ENCODE measurements around the gene KAT8. TPM values are rescaled to one million over a fixed set of nuclear protein-coding genes. Genes with fewer than 3 reads are reported as not detected.

Gene KAT8
- total and polyA plus RNA-seq, 2 of the 13 experiments (the other 11 are each of a cell fraction or from before 2014, with no cell fraction given) = 79.0 to 84.2 TPM

GRCh38 chr16:31141489-31142108, 24.1 kb downstream of the KAT8 start (continued):
- TF ChIP-seq ZHX2 (IDR thresholded peaks at IDR 0.05; ENCODE audit: low read depth) (no peak), ZHX2 (CRISPR knock-in tag; IDR thresholded peaks at IDR 0.05; ENCODE audit: borderline replicate concordance) (no peak), KAT8 (CRISPR knock-in tag; IDR thresholded peaks at IDR 0.05) (no peak), ZNF569 (CRISPR knock-in tag; IDR thresholded peaks at IDR 0.05; ENCODE audit: borderline replicate concordance) (no peak), AHR (CRISPR knock-in tag; IDR thresholded peaks at IDR 0.05) (no peak), CHCHD3 (CRISPR knock-in tag; IDR thresholded peaks at IDR 0.05) (no peak), GPBP1L1 (CRISPR knock-in tag; IDR thresholded peaks at IDR 0.05) (no peak), ZBTB33 (CRISPR knock-in tag; IDR thresholded peaks at IDR 0.05) (no peak), ZFP82 (CRISPR knock-in tag; IDR thresholded peaks at IDR 0.05; ENCODE audit: borderline replicate concordance) (no peak), MBNL3 (CRISPR knock-in tag; conservative IDR thresholded peaks at IDR 0.05) (no peak), SUZ12 (IDR thresholded peaks at IDR 0.05; ENCODE audit: low read depth, low read length) (no peak), PATZ1 (CRISPR knock-in tag; IDR thresholded peaks at IDR 0.05) (no peak; the same call in none of the 2 replicates), ARNT2 (CRISPR knock-in tag; IDR thresholded peaks at IDR 0.05; ENCODE audit: low read depth) (no peak), THAP7 (CRISPR knock-in tag; IDR thresholded peaks at IDR 0.05) (peak; percentile 15), ZNF276 (CRISPR knock-in tag; IDR thresholded peaks at IDR 0.05; ENCODE audit: low read depth) (no peak; the same call in 1 of the 2 replicates)

All from HepG2 (cell line).